ENCODE measurements around the gene ZNF672. TPM values are rescaled to one million over a fixed set of nuclear protein-coding genes. Genes with fewer than 3 reads are reported as not detected.

The ZNF672 gene
- total RNA-seq, 4 donors from 2014 or later, result 22.4 to 38.4 (median 31.8) TPM

DNA sequence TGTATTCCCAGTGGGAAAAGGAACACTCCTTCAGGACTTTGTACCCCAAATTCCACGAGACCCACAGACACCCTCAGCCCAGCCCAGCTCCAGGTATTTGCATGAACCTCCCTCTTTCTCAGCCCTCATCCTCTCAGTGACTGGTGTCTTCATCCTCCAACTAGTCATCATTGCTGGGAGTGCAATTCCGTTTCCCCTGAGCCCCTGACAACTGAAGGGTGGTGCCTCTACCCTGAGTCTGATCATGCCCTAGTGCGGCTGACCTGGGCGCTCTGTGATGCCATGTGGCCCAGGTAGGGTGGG is 24.6 kb downstream of the ZNF672 start:
- Histone ChIP-seq H3K9me3 (no peaks in the 10 kb centered on the region), H3K36me3 (no peaks in the 10 kb centered on the region), H3K27me3 (no peaks in the 10 kb centered on the region), H3K4me3 (peak overlapping the region; percentile 43 to 67 (median 64)), H3K27ac (peak overlapping the region in 3 of 4 donors; percentile 65 to 84 (median 70)), H3K4me1 (peaks cover 0 to 36% (median 18%) of the 10 kb centered on the region in 4 donors)
- 12 to 24% methylated on average over 4 of the region's 4 CpGs for WGBS, 2 donors
- TF ChIP-seq EP300 (IDR thresholded peaks at IDR 0.05) (no peak), POLR2A (IDR thresholded peaks at IDR 0.05) (no peak)
- TF ChIP-seq, protein P1, sequence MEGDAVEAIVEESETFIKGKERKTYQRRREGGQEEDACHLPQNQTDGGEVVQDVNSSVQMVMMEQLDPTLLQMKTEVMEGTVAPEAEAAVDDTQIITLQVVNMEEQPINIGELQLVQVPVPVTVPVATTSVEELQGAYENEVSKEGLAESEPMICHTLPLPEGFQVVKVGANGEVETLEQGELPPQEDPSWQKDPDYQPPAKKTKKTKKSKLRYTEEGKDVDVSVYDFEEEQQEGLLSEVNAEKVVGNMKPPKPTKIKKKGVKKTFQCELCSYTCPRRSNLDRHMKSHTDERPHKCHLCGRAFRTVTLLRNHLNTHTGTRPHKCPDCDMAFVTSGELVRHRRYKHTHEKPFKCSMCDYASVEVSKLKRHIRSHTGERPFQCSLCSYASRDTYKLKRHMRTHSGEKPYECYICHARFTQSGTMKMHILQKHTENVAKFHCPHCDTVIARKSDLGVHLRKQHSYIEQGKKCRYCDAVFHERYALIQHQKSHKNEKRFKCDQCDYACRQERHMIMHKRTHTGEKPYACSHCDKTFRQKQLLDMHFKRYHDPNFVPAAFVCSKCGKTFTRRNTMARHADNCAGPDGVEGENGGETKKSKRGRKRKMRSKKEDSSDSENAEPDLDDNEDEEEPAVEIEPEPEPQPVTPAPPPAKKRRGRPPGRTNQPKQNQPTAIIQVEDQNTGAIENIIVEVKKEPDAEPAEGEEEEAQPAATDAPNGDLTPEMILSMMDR (IDR thresholded peaks at IDR 0.05), result no peak
- DNase-seq (ENCODE audit: low spot score in 2 of 2), result no peak

DNA sequence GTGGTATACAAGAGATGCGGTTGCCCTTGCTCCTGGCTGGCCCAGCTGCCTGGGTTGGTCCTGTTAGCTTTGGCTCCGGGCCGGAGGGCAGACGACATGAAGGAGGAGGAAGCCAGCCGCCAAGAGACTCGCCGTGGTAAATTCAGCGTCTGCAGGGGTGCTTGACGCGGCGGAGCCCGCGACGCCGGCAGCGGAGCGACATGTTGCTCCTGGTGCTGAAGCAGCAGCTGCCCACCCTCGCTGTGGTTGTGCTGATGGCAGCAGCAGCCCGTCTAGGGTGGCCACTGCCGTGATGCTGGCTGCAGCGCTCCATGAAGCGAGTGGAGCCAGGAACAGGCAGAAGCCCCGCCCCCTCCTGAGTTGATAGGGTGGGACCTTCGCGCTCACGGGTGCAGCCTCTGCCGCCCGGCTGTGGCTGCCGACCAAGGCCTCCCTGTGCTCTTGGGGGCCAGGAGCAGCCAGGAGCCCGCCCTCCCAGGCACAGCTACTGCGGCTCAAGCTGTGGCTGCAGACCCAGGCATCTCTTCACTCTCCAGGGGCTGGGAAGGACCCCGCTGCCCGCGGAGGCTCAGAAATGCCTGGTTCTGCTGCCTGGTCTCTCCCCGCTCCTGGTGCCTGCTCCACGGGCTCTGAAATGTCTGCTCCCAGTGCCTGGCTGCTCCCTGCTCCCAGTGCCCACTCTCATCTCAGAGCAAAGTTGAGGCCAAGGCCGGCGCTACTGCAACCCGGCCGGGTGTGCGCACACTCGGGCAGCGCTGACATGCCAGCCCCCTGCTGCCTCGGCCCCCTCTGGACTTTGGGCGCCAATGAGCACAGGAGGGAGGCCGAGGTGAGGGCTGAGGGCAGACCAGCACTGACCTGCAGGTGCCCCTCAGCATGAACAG is 25.2 kb downstream of the ZNF672 start:
- no peaks in the 10 kb centered on the region for H3K9me3 ChIP-seq
- H3K4me3 ChIP-seq, result peak overlapping the region; percentile 43 to 67 (median 64)
- DNase-seq (ENCODE audit: low spot score in 2 of 2), result peak; percentile 87 to 89
- peak overlapping the region; percentile 23 to 84 (median 68) for H3K27ac ChIP-seq
- peaks cover 0 to 30% (median 14%) of the 10 kb centered on the region in 4 donors for H3K4me1 ChIP-seq
- TF ChIP-seq POLR2A (IDR thresholded peaks at IDR 0.05), result peak in 1 of 2 donors; percentile 49
- TF ChIP-seq, protein P1 (IDR thresholded peaks at IDR 0.05), result no peak
- peak in 1 of 2 donors; percentile 44 for TF ChIP-seq EP300 (IDR thresholded peaks at IDR 0.05)
- no peaks in the 10 kb centered on the region for H3K27me3 ChIP-seq
- H3K36me3 ChIP-seq, result no peaks in the 10 kb centered on the region
- 2 to 6% methylated on average over 27 to 37 of the region's 46 CpGs for WGBS, 2 donors

DNA sequence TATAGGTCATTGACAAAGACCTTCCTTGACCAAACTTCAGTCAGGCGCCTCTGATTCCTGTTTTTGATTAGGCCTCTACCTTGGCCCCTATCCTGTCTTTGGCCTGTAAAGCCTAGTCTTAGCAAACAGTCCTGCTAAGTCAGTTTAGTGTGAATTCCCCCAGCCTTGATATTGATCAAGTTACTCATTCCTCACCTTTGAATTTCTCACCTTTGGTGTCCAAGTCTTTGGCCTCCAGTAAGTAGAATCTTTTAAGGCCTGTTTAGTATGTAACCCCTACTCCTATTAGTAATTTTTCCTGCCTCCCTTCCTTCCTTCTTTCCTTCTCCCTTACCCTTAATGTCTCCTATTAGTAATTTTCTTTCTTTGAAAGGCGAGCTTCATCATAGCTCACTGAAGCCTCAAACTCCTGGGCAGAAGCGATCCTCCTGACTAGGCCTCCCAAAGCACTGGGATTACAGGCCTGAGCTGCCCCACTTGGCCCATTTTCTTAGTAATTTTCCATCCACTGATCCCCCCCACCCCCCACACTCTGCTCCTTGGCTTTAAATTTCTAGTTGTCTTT is 33.9 kb downstream of the ZNF672 start:
- Histone ChIP-seq H3K36me3 (no peaks in the 10 kb centered on the region), H3K9me3 (no peaks in the 10 kb centered on the region), H3K27ac (peak overlapping the region in 2 of 4 donors; percentile 94 to 98), H3K4me1 (peaks cover 0 to 9% (median 0%) of the 10 kb centered on the region in 4 donors), H3K4me3 (no peak overlapping the region), H3K27me3 (no peaks in the 10 kb centered on the region)
- DNase-seq (ENCODE audit: low spot score in 2 of 2), result no peak
- WGBS, 2 donors, result 97% methylated on average over 3 of the region's 3 CpGs
- TF ChIP-seq EP300 (IDR thresholded peaks at IDR 0.05) (no peak), POLR2A (IDR thresholded peaks at IDR 0.05) (no peak)
- TF ChIP-seq, protein P1 (IDR thresholded peaks at IDR 0.05), result no peak

DNA sequence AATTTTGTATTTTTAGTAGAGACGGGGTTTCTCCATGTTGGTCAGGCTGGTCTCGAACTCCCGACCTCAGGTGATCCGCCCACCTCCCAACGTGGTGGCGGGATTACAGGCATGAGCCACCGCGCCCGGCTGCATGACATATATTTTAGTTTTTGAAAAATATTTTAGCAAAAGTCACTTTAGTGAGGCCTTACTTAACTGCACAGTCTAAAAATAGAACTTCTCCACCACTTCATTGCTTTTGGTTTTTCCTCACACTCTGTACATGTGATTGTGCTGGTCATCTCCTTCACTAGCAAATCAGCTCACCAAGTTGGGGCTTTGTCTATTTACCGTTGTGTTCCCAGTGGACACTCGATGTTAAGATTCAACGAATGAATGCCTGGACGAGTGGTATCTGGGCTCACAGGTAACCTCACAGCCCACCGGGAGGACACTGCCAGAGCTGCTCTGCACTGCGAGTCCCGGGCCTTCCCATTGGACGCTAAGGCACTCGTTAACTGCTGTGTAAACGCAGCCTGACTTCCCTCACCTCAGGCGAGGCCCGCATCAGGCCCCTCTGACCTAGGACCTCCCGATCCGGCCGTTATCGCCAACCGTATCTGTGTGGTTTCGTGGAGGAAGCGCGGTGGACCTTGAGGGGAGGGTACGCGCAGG is 34.9 kb downstream of the ZNF672 start:
- no peaks in the 10 kb centered on the region for H3K27me3 ChIP-seq
- TF ChIP-seq, protein P1 (IDR thresholded peaks at IDR 0.05), result no peak
- TF ChIP-seq EP300 (IDR thresholded peaks at IDR 0.05) (peak in 1 of 2 donors; percentile 6), POLR2A (IDR thresholded peaks at IDR 0.05) (peak in 1 of 2 donors; percentile 8)
- no peaks in the 10 kb centered on the region for H3K9me3 ChIP-seq
- no peaks in the 10 kb centered on the region for H3K36me3 ChIP-seq
- 2 to 3% methylated on average over 31 of the region's 31 CpGs for WGBS, 2 donors
- H3K4me3 ChIP-seq, result peak overlapping the region; percentile 65 to 86 (median 77)
- H3K4me1 ChIP-seq, result peaks cover 0 to 9% (median 0%) of the 10 kb centered on the region in 4 donors
- DNase-seq (ENCODE audit: low spot score in 2 of 2), result peak in 1 of 2 donors; percentile 34
- H3K27ac ChIP-seq, result peak overlapping the region; percentile 94 to 98 (median 97)
